WTC11 (cell line): Measurements from ENCODE around the gene MEIS2.

Source experiments
- ATF2 ChIP-seq: sonication (generic); formaldehyde crosslinking; IDR thresholded peaks from 2 replicates; pipeline ENCODE4 v1.8.1; 2022; ENCODE audit warnings: low read depth, missing genetic modification reagents, borderline replicate concordance
- CTCF ChIP-seq: fragments of 200-600 bp; IDR thresholded peaks from 2 replicates; pipeline ENCODE4 v1.8.0; 2022; ENCODE audit warnings: antibody characterized with exemption
- PREB ChIP-seq: sonication (generic); formaldehyde crosslinking; IDR thresholded peaks from 2 replicates; pipeline ENCODE4 v1.8.1; 2022; ENCODE audit warnings: mild to moderate bottlenecking, missing genetic modification reagents, moderate library complexity, borderline replicate concordance
- USF2 ChIP-seq: sonication (generic); formaldehyde crosslinking; IDR thresholded peaks from 2 replicates; pipeline ENCODE4 v1.8.1; 2023; ENCODE audit warnings: mild to moderate bottlenecking, missing genetic modification reagents, moderate library complexity

- no peak for TF ChIP-seq USF2 (CRISPR knock-in tag)
- no peak for TF ChIP-seq CTCF
- TF ChIP-seq PREB: no peak
- TF ChIP-seq ATF2 (CRISPR knock-in tag): no peak
These were observed 202.5 kb downstream of the MEIS2 start for GRCh38 chr15:36897834-36898233.
